Endothelial cell of umbilical vein (primary cell): ENCODE results near the gene PDE6B. TPM values are rescaled to one million over a fixed set of nuclear protein-coding genes. Genes with fewer than 3 reads are reported as not detected.

Experiments
- BruUV-seq: library from RNA; stranded (reverse); fragments of 400-500 nt; replicated peaks from 2 replicates; lab custom pipeline; 2021; lab: Mats Ljungman, UMichigan
- CTCF ChIA-PET: fragments of 300-600, 350-600 bp; sonication (Branson Sonifier 250); formaldehyde crosslinking; loops from one replicate; lab custom pipeline; 2021; ENCODE audit warnings: antibody characterized with exemption, inconsistent platforms; lab: Charles Lee
- POLR2A ChIA-PET: fragments of 300-600, 350-600 bp; sonication (Branson Sonifier 250); formaldehyde crosslinking; loops from one replicate; lab custom pipeline; 2021; ENCODE audit warnings: antibody characterized with exemption, inconsistent platforms; lab: Charles Lee
- DNase-seq: peaks from one replicate; pipeline ENCODE4 v3.0.0-alpha.2; 2011; ENCODE audit warnings: low read depth, low spot score
- FAIRE-seq: peaks from 2 replicates; lab custom pipeline; 2011; peaks lifted over from hg19 to GRCh38; lab: Jason Lieb, UNC
- H2AFZ ChIP-seq: 2 replicates; pipeline ENCODE4 v1.6.0; 2012; ENCODE audit warnings: low read depth, low read length, control low read depth, inconsistent platforms
- H3K27ac ChIP-seq: 2 replicates; pipeline ENCODE4 v1.5.1; 2011; ENCODE audit warnings: low read depth, mild to moderate bottlenecking, control low read depth, low read length, moderate library complexity; ENCODE audit not compliant: insufficient read depth
- H3K27me3 ChIP-seq, 2 experiments: 2 replicates each; pipeline versions ENCODE4 v1.6.0 to v1.6.1; 2011; ENCODE audit warnings: low read length in 2 of 2, mixed read lengths in 1 of 2; ENCODE audit not compliant: control insufficient read depth in 2 of 2, insufficient read depth in 2 of 2
- H3K36me3 ChIP-seq, 2 experiments: 2 replicates in 1 of 2; 3 replicates in 1 of 2; pipeline ENCODE4 v1.5.1; 2011; ENCODE audit warnings: low read length in 2 of 2, mild to moderate bottlenecking in 1 of 2, moderate library complexity in 1 of 2; ENCODE audit not compliant: control insufficient read depth in 2 of 2, insufficient read depth in 2 of 2; ENCODE audit errors: extremely low read depth in 1 of 2
- H3K4me1 ChIP-seq: 3 replicates; pipeline ENCODE4 v1.5.1; 2011; ENCODE audit warnings: mild to moderate bottlenecking, low read length; ENCODE audit not compliant: control insufficient read depth, insufficient read depth; ENCODE audit errors: extremely low read depth
- H3K4me2 ChIP-seq: 2 replicates; pipeline ENCODE4 v1.6.1; 2011; ENCODE audit warnings: low read length, control low read depth, mixed read lengths; ENCODE audit not compliant: insufficient read depth
- H3K4me3 ChIP-seq, 3 experiments: fragments of 200-600 bp in 1 of 3; sonication (generic), shearing (Covaris generic) in 1 of 3; replicated peaks in 1 of 3; 2 replicates each; pipeline ENCODE4 v1.5.1; 2011 to 2016; ENCODE audit warnings: control low read depth in 3 of 3, low read length in 3 of 3, mild to moderate bottlenecking in 2 of 3, inconsistent platforms in 1 of 3, low read depth in 1 of 3, moderate library complexity in 1 of 3; ENCODE audit not compliant: insufficient read depth in 1 of 3
- H3K79me2 ChIP-seq: 2 replicates; pipeline ENCODE4 v1.6.0; 2012; ENCODE audit warnings: low read length, inconsistent platforms; ENCODE audit not compliant: control insufficient read depth, insufficient read depth
- H3K9ac ChIP-seq: replicated peaks from 2 replicates; pipeline ENCODE3; 2011; ENCODE audit warnings: low read length, control low read depth; ENCODE audit not compliant: insufficient read depth; ENCODE audit errors: extremely low read depth
- H3K9me1 ChIP-seq: replicated peaks from 3 replicates; pipeline ENCODE4 v1.6.0; 2011; ENCODE audit warnings: mild to moderate bottlenecking, low read length; ENCODE audit not compliant: control insufficient read depth, insufficient read depth; ENCODE audit errors: extremely low read depth
- H3K9me3 ChIP-seq: replicated peaks from 2 replicates; pipeline ENCODE4 v1.5.1; 2012; ENCODE audit warnings: low read length, inconsistent platforms; ENCODE audit not compliant: control insufficient read depth, insufficient read depth
- H4K20me1 ChIP-seq: replicated peaks from 2 replicates; pipeline ENCODE3; 2011; ENCODE audit warnings: mild to moderate bottlenecking, low read length; ENCODE audit not compliant: control insufficient read depth, insufficient read depth; ENCODE audit errors: extremely low read depth
- CTCF ChIP-seq, 2 donors: IDR thresholded peaks; 1 replicate in 1 of 2; 2 replicates in 1 of 2; pipeline ENCODE4 v1.5.1; 2011; ENCODE audit warnings: low read length in 2 of 2, mild to moderate bottlenecking in 2 of 2, moderate library complexity in 2 of 2, control low read depth in 1 of 2, inconsistent platforms in 1 of 2, low read depth in 1 of 2; ENCODE audit not compliant: insufficient read depth in 1 of 2; ENCODE audit errors: extremely low read depth in 1 of 2
- EZH2 ChIP-seq: IDR thresholded peaks from 2 replicates; pipeline ENCODE4 v1.6.1; 2012; ENCODE audit warnings: borderline replicate concordance, low read depth, mild to moderate bottlenecking, moderate library complexity, low read length, inconsistent platforms; ENCODE audit not compliant: severe bottlenecking
- FOS ChIP-seq: IDR thresholded peaks from 2 replicates; pipeline ENCODE4 v1.6.1; 2011; ENCODE audit warnings: mild to moderate bottlenecking, low read length, moderate library complexity, borderline replicate concordance; ENCODE audit not compliant: insufficient read depth
- GATA2 ChIP-seq: IDR thresholded peaks from 2 replicates; pipeline ENCODE4 v1.7.0; 2011; ENCODE audit warnings: low read depth, mild to moderate bottlenecking, moderate library complexity, mixed read lengths, low read length; ENCODE audit not compliant: insufficient read length, insufficient read depth
- JUN ChIP-seq: IDR thresholded peaks from 2 replicates; pipeline ENCODE4 v1.6.1; 2011; ENCODE audit warnings: borderline replicate concordance, low read depth; ENCODE audit not compliant: insufficient read length, insufficient read depth
- MAX ChIP-seq: IDR thresholded peaks from 2 replicates; pipeline ENCODE4 v1.6.1; 2011; ENCODE audit not compliant: insufficient read depth, insufficient read length
- MYC ChIP-seq: IDR thresholded peaks from one replicate; pipeline ENCODE4 v1.6.1; 2011; ENCODE audit warnings: mild to moderate bottlenecking, low read depth, low read length
- POLR2A ChIP-seq: IDR thresholded peaks from 2 replicates; pipeline ENCODE4 v1.6.1; 2012; ENCODE audit warnings: low read depth, mild to moderate bottlenecking, control low read depth, low read length
- POLR2AphosphoS5 ChIP-seq: IDR thresholded peaks from 2 replicates; pipeline ENCODE4 v1.6.1; 2012; ENCODE audit warnings: low read depth, mild to moderate bottlenecking, control low read depth, low read length, moderate library complexity; ENCODE audit not compliant: insufficient read depth
- dilution Hi-C: fragments of 300-500 bp; cut with MboI; formaldehyde crosslinking; loops from one replicate; pipeline ENCODE4 v1.15.0; 2019; ENCODE audit warnings: low sequenced_read_pairs; ENCODE audit not compliant: extremely low pct_ligation_motif_present
- intact Hi-C: fragments of 100-400 bp; cut with micrococcal nuclease; formaldehyde crosslinking; loops from one replicate; pipeline ENCODE4 v1.10.0; 2022
- polyA plus RNA-seq, 4 experiments: library from polyadenylated mRNA; depleted of rRNA in 3 of 4; stranded (reverse) in 3 of 4; unstranded in 1 of 4; fragments of >200 nt; gene quantifications; 2 replicates each; pipeline versions ENCODE4 v1.2.1 to v1.2.3, GENCODE V29; 2011 to 2012; ENCODE audit warnings: missing spikeins in 1 of 4
- total RNA-seq: library from RNA; stranded (reverse); gene quantifications from 2 replicates; pipeline ENCODE4 v1.2.3, GENCODE V29; 2021

The PDE6B gene
- total and polyA plus RNA-seq, 2 donors (not counting 3 experiments of a cell fraction or from before 2014, with no cell fraction given): 0.77 to 1.8 TPM

GRCh38 chr4:600850-601515 lies 24.4 kb upstream of the PDE6B start:
- no peak overlapping the region for H2AFZ ChIP-seq
- H3K79me2 ChIP-seq: no peaks in the 10 kb centered on the region
- H3K9me1 ChIP-seq: no peaks in the 10 kb centered on the region
- H3K36me3 ChIP-seq: no peaks in the 10 kb centered on the region
- no peak overlapping the region for H3K9ac ChIP-seq
- H3K4me3 ChIP-seq: no peak overlapping the region
- intact Hi-C loops (no loop called here), dilution Hi-C loops (no loop called here)
- H3K4me2 ChIP-seq: no peak overlapping the region
- CTCF ChIA-PET: interaction anchor here (0.8 kb wide), 1 partner anchor 17 kb away, joined by 3 read pairs; no protein-coding TSS in a partner anchor
- BruUV-seq: no TSS peak
- no peak overlapping the region for H3K27ac ChIP-seq
- no peaks in the 10 kb centered on the region for H3K4me1 ChIP-seq
- H3K27me3 ChIP-seq: no peaks in the 10 kb centered on the region
- FAIRE-seq (no peak), DNase-seq (no peak)
- POLR2A ChIA-PET: no interaction called here
- H4K20me1 ChIP-seq: no peaks in the 10 kb centered on the region
- no peak for TF ChIP-seq POLR2A
- no peak for TF ChIP-seq POLR2AphosphoS5
- TF ChIP-seq JUN: no peak
- TF ChIP-seq EZH2: no peak
- TF ChIP-seq FOS: no peak
- no peak for TF ChIP-seq CTCF (IDR thresholded peaks at IDR 0.05; ENCODE audit: extremely low read depth in 1 of 2, insufficient read depth in 1 of 2, low read depth in 1 of 2, low read length in 2 of 2)
- no peak for TF ChIP-seq MYC
- no peak for TF ChIP-seq GATA2
- TF ChIP-seq MAX: no peak
- no peaks in the 10 kb centered on the region for H3K9me3 ChIP-seq
